Nephron (organoid): Measurements from ENCODE around the gene NAPB.

Source experiments
- H3K27ac Mint-ChIP-seq, 3 experiments: 2 replicates each; pipeline ENCODE4 v1.8.0; 2020; ENCODE audit warnings: mixed read lengths in 3 of 3, mild to moderate bottlenecking in 2 of 3, moderate library complexity in 1 of 3
- H3K27me3 Mint-ChIP-seq: 2 replicates; pipeline ENCODE4 v1.8.0; 2021; ENCODE audit warnings: low read depth, mild to moderate bottlenecking, moderate library complexity, mixed read lengths
- H3K36me3 Mint-ChIP-seq: 2 replicates; pipeline ENCODE4 v1.8.0; 2020; ENCODE audit warnings: low read depth, mixed read lengths
- H3K4me1 Mint-ChIP-seq: 2 replicates; pipeline ENCODE4 v1.8.0; 2020; ENCODE audit warnings: mixed read lengths
- H3K4me3 Mint-ChIP-seq, 3 experiments: 2 replicates each; pipeline ENCODE4 v1.8.0; 2020; ENCODE audit warnings: mild to moderate bottlenecking in 3 of 3, mixed read lengths in 3 of 3, moderate library complexity in 2 of 3
- H3K9me3 Mint-ChIP-seq: 2 replicates; pipeline ENCODE4 v1.8.0; 2020; ENCODE audit warnings: mixed read lengths
- CTCF ChIP-seq, 3 experiments: fragments of 200-600 bp; sonication (generic); IDR thresholded peaks; one replicate each; pipeline ENCODE4 v1.5.0; 2021; ENCODE audit warnings: antibody characterized with exemption in 3 of 3; ENCODE audit not compliant: unreplicated experiment in 3 of 3

The NAPB gene

GRCh38 chr20:23435626-23436539, 14.6 kb upstream of the NAPB start:
- Mint-ChIP-seq H3K27me3 (peaks cover 9% of the 10 kb centered on the region), H3K4me3 (no peak overlapping the region), H3K27ac (no peak overlapping the region), H3K36me3 (no peaks in the 10 kb centered on the region), H3K9me3 (no peaks in the 10 kb centered on the region), H3K4me1 (peaks cover 4% of the 10 kb centered on the region)
- no peak for TF ChIP-seq CTCF (IDR thresholded peaks at IDR 0.05; ENCODE audit: unreplicated experiment in 3 of 3)

GRCh38 chr20:23434521-23435313, 13.4 kb upstream of the NAPB start:
- Mint-ChIP-seq H3K4me3 (no peak overlapping the region), H3K27me3 (peaks cover 9% of the 10 kb centered on the region), H3K27ac (no peak overlapping the region), H3K4me1 (peaks cover 4% of the 10 kb centered on the region), H3K9me3 (no peaks in the 10 kb centered on the region), H3K36me3 (no peaks in the 10 kb centered on the region)
- TF ChIP-seq CTCF (IDR thresholded peaks at IDR 0.05; ENCODE audit: unreplicated experiment in 3 of 3), result no peak

- peaks cover 9% of the 10 kb centered on the region for H3K27me3 Mint-ChIP-seq
- no peak overlapping the region for H3K4me3 Mint-ChIP-seq
- no peak for TF ChIP-seq CTCF (IDR thresholded peaks at IDR 0.05; ENCODE audit: unreplicated experiment in 3 of 3)
- H3K9me3 Mint-ChIP-seq, result no peaks in the 10 kb centered on the region
- H3K27ac Mint-ChIP-seq, result no peak overlapping the region
- no peaks in the 10 kb centered on the region for H3K36me3 Mint-ChIP-seq
- peaks cover 4% of the 10 kb centered on the region for H3K4me1 Mint-ChIP-seq
These were observed 12.3 kb upstream of the NAPB start for GRCh38 chr20:23433628-23434027.

- Mint-ChIP-seq H3K27ac (peak overlapping the region in 2 of 3 experiments; percentile 57 to 59), H3K27me3 (no peaks in the 10 kb centered on the region), H3K4me3 (peak overlapping the region in 1 of 3 experiments; percentile 42), H3K9me3 (no peaks in the 10 kb centered on the region), H3K36me3 (no peaks in the 10 kb centered on the region), H3K4me1 (peaks cover 21% of the 10 kb centered on the region)
- TF ChIP-seq CTCF (IDR thresholded peaks at IDR 0.05; ENCODE audit: unreplicated experiment in 3 of 3), result no peak
These were observed 3.8 kb upstream of the NAPB start for GRCh38 chr20:23425129-23425528.

- no peak for TF ChIP-seq CTCF (IDR thresholded peaks at IDR 0.05; ENCODE audit: unreplicated experiment in 3 of 3)
- Mint-ChIP-seq H3K27ac (peak overlapping the region; percentile 72 to 90 (median 73)), H3K4me1 (peaks cover 46% of the 10 kb centered on the region), H3K9me3 (no peaks in the 10 kb centered on the region), H3K27me3 (no peaks in the 10 kb centered on the region), H3K4me3 (peak overlapping the region; percentile 87 to 94 (median 91)), H3K36me3 (no peaks in the 10 kb centered on the region)
These were observed 1.0 kb downstream of the NAPB start for GRCh38 chr20:23419995-23420901.
